PFSK-1 (cell line): ENCODE measurements around the gene SLC9A4.

ENCODE experiments used
- SIN3A ChIP-seq: IDR thresholded peaks from 2 replicates; pipeline ENCODE4 v1.6.1; 2012; ENCODE audit warnings: mild to moderate bottlenecking, low read length, moderate library complexity, borderline replicate concordance; ENCODE audit not compliant: insufficient read depth
- TF ChIP-seq, protein P1 (sequence below), 2 experiments: IDR thresholded peaks; 2 replicates each; pipeline versions ENCODE4 v1.6.1 to v1.8.0; 2011 to 2012; ENCODE audit warnings: low read depth in 2 of 2, low read length in 2 of 2, control low read depth in 1 of 2, inconsistent platforms in 1 of 2, mild to moderate bottlenecking in 1 of 2, moderate library complexity in 1 of 2; ENCODE audit not compliant: insufficient read depth in 1 of 2

DNA sequence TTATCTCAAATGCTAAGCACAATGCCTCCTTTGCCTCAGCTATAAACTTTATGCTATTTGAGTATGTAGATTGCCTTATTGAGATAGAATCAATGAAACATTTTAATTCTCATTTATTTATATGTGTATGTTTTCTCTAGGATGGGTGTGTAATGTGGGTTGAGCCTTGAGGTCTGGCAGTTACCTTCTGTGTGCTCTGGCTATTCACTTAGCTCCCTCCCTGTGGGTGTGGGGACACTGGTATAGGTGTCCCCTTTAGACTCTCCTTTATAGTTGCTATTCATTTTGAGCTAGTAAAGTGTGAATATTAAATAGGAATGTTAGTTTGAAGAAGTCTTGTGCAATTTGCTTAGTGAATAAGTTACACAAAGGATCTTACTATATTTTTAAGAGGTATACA, 1.8 kb downstream of the SLC9A4 start:
- TF ChIP-seq, protein P1, sequence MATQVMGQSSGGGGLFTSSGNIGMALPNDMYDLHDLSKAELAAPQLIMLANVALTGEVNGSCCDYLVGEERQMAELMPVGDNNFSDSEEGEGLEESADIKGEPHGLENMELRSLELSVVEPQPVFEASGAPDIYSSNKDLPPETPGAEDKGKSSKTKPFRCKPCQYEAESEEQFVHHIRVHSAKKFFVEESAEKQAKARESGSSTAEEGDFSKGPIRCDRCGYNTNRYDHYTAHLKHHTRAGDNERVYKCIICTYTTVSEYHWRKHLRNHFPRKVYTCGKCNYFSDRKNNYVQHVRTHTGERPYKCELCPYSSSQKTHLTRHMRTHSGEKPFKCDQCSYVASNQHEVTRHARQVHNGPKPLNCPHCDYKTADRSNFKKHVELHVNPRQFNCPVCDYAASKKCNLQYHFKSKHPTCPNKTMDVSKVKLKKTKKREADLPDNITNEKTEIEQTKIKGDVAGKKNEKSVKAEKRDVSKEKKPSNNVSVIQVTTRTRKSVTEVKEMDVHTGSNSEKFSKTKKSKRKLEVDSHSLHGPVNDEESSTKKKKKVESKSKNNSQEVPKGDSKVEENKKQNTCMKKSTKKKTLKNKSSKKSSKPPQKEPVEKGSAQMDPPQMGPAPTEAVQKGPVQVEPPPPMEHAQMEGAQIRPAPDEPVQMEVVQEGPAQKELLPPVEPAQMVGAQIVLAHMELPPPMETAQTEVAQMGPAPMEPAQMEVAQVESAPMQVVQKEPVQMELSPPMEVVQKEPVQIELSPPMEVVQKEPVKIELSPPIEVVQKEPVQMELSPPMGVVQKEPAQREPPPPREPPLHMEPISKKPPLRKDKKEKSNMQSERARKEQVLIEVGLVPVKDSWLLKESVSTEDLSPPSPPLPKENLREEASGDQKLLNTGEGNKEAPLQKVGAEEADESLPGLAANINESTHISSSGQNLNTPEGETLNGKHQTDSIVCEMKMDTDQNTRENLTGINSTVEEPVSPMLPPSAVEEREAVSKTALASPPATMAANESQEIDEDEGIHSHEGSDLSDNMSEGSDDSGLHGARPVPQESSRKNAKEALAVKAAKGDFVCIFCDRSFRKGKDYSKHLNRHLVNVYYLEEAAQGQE (IDR thresholded peaks at IDR 0.05; ENCODE audit: insufficient read depth in 1 of 2, low read depth in 2 of 2, low read length in 2 of 2) = no peak
- no peak for TF ChIP-seq SIN3A
